Measurements from ENCODE around the gene FGB.

GRCh38 chr4:154583230-154583629, 20.4 kb downstream of the FGB start:
- TF ChIP-seq POLR2A (IDR thresholded peaks at IDR 0.05) = no peak
- TF ChIP-seq, protein P1, sequence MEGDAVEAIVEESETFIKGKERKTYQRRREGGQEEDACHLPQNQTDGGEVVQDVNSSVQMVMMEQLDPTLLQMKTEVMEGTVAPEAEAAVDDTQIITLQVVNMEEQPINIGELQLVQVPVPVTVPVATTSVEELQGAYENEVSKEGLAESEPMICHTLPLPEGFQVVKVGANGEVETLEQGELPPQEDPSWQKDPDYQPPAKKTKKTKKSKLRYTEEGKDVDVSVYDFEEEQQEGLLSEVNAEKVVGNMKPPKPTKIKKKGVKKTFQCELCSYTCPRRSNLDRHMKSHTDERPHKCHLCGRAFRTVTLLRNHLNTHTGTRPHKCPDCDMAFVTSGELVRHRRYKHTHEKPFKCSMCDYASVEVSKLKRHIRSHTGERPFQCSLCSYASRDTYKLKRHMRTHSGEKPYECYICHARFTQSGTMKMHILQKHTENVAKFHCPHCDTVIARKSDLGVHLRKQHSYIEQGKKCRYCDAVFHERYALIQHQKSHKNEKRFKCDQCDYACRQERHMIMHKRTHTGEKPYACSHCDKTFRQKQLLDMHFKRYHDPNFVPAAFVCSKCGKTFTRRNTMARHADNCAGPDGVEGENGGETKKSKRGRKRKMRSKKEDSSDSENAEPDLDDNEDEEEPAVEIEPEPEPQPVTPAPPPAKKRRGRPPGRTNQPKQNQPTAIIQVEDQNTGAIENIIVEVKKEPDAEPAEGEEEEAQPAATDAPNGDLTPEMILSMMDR (IDR thresholded peaks at IDR 0.05) = no peak

All from breast epithelium (tissue), 3 donors.